ENCODE results near the gene CBX5.

Gene CBX5

DNA sequence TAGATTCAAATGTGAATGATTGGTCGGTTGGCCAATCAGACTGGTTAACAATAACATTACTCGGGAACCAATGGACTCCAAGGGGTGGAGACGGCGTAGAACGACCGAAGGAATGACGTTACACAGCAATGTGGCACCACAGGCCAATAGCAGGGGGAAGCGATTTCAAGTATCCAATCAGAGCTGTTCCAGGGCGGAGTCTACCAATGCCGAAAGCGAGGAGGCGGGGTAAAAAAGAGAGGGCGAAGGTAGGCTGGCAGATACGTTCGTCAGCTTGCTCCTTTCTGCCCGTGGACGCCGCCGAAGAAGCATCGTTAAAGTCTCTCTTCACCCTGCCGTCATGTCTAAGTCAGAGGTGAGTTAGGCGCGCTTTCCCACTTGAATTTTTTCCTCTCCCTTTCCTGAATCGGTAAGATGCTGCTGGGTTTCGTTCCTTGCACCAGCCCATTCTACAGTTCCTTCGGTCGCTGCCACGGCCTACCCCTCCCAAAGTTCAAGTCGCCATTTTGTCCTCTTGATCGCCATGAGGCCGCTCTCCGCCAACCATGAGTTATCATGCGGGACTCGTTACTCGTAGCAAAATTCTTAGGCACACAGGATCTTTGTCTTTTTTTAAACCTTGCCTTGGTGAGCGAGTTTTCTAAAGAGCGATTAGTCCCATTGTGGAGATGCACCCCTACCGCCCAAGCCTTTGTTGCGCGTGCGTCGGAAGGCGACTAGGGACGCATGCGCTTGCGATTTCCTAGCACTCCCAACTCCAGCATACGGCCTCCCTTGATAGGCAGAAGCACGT lies 742 bp upstream of the CBX5 start, which contains the start of gene HNRNPA1:
TSS of gene HNRNPA1 (plus strand) at position 259 of the 793 bp plus-strand sequence. CDS start at position 341, 82 bp downstream.
- peak; percentile 90 for DNase-seq (ENCODE audit: low spot score)

DNA sequence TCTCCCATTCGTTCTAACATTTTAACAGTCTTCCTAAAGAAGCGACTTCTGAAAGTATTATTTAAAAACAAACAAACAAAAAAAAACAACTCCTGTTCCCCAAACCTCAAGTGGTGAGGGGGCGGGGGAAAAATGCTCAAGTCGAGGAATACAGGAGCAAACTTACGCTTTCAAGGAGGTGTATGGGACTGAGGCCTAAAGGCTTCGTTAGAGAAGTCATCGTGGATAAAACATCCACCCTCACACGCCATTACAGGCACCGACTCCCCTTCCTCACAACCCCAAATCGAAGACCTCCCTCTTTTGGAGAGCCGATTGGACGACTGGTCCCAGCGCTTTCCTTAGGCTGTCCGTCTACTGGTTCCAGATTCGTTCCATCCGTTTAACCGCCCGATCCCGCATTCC lies 693 bp downstream of the CBX5 start:
- no peak for DNase-seq (ENCODE audit: low spot score)
- TF ChIP-seq CTCF (IDR thresholded peaks at IDR 0.05; ENCODE audit: extremely low read depth, missing control alignments): no peak

More for the DNA sequence above, 742 bp upstream of the CBX5 start, which contains the start of gene HNRNPA1:
- no peak for TF ChIP-seq CTCF (IDR thresholded peaks at IDR 0.05; ENCODE audit: extremely low read depth, missing control alignments)

GRCh38 chr12:54277823-54278276 lies 2.1 kb downstream of the CBX5 start:
- no peak for DNase-seq (ENCODE audit: low spot score)
- no peak for TF ChIP-seq CTCF (IDR thresholded peaks at IDR 0.05; ENCODE audit: extremely low read depth, missing control alignments)

- no peak for TF ChIP-seq CTCF (IDR thresholded peaks at IDR 0.05; ENCODE audit: extremely low read depth, missing control alignments)
- DNase-seq (ENCODE audit: low spot score): no peak
These were observed 3.6 kb downstream of the CBX5 start for GRCh38 chr12:54276368-54276767.

- no peak for DNase-seq (ENCODE audit: low spot score)
- TF ChIP-seq CTCF (IDR thresholded peaks at IDR 0.05; ENCODE audit: extremely low read depth, missing control alignments): no peak
These were observed 5.9 kb downstream of the CBX5 start for GRCh38 chr12:54273981-54274380.

GRCh38 chr12:54272214-54272613 lies 7.7 kb downstream of the CBX5 start:
- TF ChIP-seq CTCF (IDR thresholded peaks at IDR 0.05; ENCODE audit: extremely low read depth, missing control alignments): no peak

GRCh38 chr12:54270345-54270744 lies 9.6 kb downstream of the CBX5 start:
- no peak for TF ChIP-seq CTCF (IDR thresholded peaks at IDR 0.05; ENCODE audit: extremely low read depth, missing control alignments)

More at GRCh38 chr12:54272214-54272613, 7.7 kb downstream of the CBX5 start:
- DNase-seq (ENCODE audit: low spot score): no peak

More at GRCh38 chr12:54270345-54270744, 9.6 kb downstream of the CBX5 start:
- no peak for DNase-seq (ENCODE audit: low spot score)

Data from GM20000 (cell line).